Islet precursor cell (in vitro differentiated cells): ENCODE data around the gene CNIH2.
"Not testable (repeated sequence)": the region's sequence is repeated elsewhere in the genome, so short reads cannot be mapped to it uniquely, and the experiment has no call there.

Experiments used
- DNase-seq: peaks from one replicate; pipeline ENCODE4 v3.0.0-alpha.2; 2018

CNIH2 gene

DNA sequence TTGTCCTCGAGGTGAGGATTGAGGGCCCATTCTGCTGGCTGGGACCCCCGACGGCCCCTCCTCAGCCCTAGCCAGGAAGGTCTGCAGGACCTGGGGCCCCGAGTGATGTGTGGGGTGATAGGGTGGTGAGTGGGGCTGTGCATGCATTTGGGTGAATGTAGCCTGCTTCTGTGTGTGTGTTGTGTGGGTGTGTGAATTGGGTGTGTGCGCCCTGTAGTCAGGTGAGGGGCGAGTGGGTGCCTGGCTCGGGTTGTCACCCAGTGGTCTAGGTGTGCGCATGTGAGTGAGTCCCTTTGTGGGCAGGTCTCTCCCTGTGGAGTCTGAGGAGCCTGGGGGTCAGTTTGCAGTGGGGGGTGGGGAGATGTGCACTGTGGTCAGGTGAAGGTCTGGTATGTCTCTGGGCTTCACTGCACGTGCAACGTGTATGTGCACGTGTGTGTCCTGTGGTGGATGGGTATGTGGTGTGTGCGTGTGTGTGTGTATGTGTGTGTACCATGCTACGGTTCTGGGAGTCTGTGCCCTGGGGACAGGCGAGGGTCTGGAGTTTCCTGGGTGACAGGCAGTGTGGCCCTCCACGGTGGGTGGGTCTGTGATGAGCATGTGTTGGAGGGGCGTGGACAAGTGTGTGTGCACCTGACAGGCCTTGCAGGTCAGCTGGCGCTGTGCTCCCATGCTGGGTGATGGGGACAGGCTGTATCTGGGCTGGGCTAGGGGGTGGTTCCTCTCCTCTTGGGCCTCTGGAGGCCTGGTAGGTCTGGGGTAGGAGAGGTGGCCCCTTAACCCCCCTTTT lies 14.8 kb downstream of the CNIH2 start:
- DNase-seq = no peak

GRCh38 chr11:66293352-66293751 lies 15.4 kb downstream of the CNIH2 start:
- DNase-seq = no peak

DNA sequence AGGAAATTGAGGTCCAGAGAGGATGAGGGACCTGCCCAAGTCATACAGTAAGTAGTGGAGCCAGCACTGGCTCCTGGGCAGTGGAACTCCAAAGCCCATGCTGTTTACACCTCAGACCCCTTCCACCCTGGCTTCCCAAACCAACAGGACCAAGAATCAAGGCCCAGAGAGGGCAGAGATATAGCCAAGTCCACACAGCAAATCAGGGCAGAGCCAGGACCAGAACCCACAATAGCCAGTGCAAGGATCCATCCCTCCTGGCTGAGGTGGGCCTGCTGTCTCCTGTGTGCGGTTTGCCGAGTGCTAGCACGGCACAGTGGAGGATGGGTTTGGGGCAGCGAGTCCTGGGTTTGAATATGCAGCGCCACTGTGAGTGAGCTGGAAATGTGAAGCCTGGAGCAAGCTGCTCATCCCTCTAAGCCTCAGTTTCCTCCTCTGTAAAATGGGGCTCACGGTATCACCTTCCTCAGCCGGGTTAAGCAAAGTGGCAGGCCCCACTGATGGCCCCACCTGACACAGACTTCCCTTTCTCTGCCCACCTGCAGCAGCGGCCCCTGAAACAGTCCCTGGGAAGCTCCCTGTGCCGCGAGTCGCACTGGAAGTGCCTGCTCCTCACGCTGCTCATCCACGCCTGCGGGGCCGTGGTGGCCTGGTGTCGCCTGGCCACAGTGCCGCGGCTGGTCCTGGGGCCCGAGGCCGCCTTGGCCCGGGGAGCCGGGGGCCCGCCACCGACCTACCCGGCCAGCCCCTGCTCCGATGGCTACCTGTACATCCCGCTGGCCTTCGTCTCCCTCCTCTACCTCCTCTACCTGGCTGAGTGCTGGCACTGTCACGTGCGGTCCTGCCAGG lies 16.0 kb downstream of the CNIH2 start:
- no peak for DNase-seq

- no peak for DNase-seq
Observed at GRCh38 chr11:66294626-66295620, 16.9 kb downstream of the CNIH2 start.

GRCh38 chr11:66297610-66298009 lies 19.6 kb downstream of the CNIH2 start:
- DNase-seq = no peak

DNA sequence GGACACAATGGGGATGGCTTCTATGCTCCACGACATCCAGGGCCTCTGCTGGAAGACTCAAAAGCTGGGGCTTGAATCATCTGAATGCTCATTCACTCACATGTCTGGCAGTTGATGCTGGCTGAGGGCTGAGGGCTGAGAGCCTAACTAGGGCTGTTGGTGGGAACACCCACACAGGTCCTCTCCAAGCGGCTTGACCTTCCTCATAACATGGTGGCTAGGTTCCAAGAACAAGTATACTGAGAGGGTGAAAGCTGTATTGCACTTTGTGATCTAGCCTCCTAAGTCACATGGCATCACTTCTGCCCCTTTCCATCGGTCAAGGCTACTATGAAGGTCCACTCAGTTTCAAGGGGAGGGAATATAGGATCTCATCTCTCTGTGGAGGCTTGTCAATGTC lies 21.2 kb downstream of the CNIH2 start:
- no peak for DNase-seq

DNA sequence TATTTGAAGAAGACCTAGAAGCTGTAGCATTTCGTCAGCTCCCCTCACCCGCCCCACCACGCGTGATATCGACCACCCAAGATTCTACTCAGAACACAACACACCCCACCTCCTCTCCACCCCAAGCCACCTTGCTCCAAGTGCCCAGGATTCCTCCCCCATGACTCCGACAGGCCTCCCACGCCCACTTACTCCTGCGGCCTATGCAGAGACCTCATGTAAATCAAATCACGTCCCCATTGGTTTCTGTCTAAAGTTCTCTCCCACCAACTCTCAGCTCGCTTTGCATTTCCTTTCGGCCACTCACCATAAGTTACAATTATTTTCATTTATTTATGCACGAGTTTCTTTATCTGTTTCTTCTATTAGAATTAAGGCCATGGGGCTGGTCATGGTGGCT lies 24.7 kb downstream of the CNIH2 start:
- no peak for DNase-seq

- DNase-seq = no peak
Observed at GRCh38 chr11:66309475-66309874, 31.5 kb downstream of the CNIH2 start.

- DNase-seq = no peak
Observed at GRCh38 chr11:66310324-66310723, 32.3 kb downstream of the CNIH2 start.

GRCh38 chr11:66310803-66311440 lies 32.9 kb downstream of the CNIH2 start:
- DNase-seq = not testable (repeated sequence)

DNA sequence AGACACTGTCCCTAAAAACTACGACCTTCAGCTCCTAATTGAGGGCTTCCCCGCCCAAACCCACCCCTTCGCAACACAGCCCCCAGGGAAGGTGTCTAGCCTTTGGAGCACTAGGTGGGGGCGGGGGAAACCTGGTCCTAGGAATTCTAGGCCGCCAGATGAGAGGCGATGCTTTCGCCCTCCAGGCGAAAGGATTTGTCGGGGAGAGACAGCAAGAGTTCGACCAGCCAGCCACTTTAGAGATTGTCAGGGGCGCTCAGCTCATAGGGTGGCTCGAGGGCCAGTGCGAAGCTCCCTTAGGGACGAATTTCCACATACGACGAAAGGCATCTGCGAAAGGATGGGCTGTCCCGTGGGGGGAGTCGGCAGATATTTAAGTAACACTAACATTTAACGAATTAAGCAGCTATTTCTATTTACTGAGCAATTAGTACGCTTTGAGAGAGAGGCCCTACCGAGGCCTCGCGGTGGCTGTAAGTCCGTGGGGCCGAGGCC lies 33.5 kb downstream of the CNIH2 start:
- DNase-seq = peak; percentile 87

- peak; percentile 95 for DNase-seq
Observed at GRCh38 chr11:66311965-66312548, 34.1 kb downstream of the CNIH2 start.

GRCh38 chr11:66312549-66313320 lies 34.8 kb downstream of the CNIH2 start:
- peak; percentile 100 for DNase-seq

GRCh38 chr11:66313321-66314185 lies 35.6 kb downstream of the CNIH2 start:
- peak; percentile 71 for DNase-seq

DNA sequence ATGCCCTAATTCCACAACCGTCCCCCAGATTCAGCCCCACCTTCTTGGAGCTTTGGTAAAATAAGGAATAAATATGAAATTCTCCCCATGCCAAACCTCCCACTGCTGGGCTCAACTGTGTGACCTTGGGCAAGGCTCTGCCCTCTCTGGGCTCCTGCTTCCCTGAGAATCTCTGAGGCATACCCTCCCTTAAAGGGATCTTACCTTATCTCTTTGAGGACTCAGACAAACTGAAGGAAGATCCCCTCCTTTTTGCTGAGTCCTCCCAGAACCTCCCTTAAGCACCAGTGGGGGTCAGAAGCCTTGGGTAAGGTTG lies 36.2 kb downstream of the CNIH2 start:
- DNase-seq = no peak

DNA sequence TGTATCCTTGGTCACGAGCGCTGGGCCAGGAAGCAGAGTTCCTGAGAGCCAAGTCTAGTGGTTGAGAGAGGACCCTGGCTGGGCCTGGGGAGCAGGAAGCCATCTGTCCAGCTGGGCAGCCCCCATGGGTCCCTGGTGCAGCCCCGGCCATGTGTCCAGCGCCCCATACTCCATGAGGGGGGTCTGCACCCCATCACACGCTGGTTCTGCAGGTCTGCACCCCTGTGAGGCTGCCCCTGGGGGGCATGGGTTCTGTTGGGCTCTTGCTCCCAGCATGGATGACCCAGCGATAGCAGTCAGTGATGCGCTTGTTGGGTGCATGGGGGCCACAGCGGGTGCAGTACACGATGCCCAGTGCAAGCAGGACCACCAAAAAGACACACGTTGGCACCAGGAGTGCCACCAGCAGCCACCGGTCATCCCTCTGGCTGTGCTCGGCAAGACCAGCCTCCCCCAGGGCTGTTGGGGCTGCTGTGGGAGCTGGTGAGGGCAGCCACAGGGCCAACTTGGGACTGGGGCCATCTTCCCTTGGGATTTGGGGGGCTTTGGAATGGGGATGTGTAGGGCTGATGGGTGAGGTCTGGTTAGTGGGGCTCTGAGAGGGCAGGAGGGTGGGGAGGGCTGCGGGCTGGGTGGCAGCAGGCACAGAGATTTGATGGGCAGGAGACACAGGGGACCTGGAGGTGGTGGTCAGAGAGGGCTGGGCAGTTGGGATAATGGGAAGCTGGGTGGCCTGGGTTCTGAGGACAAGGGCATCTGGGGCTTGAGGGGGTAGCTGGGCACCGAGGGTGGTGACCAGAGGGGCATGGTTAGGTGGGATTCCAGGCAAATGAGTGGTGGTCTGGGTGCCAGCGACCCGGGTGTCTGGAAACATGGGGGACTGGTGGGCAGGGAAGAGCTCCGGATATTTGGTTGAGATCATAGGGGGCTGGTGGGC lies 36.9 kb downstream of the CNIH2 start:
- no peak for DNase-seq

- DNase-seq = no peak
Observed at GRCh38 chr11:66315498-66315885, 37.5 kb downstream of the CNIH2 start.

DNA sequence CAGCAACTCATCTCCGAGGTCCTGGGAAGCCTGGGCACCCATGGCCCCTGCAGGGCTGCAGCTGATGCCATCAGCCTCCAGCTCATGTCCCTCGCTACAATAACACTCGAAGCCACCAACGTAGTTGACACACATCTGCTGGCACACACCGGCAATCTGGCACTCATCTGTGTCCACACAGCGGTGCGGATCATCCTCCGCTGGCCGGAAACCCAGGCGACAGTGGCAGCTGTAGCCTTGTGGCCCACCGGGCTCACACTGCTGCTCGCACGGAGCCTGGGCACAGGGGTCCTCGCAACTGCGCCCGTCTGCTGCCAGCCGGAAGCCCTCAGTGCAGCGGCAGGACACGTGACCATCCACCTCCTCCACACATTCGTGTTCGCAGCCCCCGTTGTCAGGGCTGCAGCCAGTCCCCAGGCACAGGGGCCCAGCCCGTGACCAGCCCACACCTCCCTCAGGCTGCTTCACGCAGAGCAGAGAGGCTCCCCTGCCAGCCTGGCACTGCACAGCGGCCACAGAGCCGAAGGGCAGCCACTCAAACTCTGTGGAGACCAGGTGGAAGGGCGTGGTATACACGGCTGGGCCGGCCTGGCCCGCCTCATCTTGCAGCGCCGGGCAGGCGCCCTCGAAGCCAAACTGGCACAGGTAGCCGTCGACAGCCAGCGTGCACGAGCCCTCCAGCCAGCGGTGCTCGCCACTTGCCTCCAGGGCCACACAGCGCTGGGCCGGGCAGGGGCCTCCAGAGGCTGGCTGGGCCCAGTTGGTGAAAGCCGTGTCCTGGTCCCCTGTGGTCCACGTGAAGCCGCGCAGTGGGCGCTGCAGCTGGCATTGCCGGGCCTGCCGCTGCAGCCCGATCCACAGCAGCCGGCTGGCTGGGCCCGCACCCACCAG lies 38.2 kb downstream of the CNIH2 start:
- no peak for DNase-seq
